DND-41 (cell line): ENCODE measurements around the gene TRDMT1.

Experiments used
- EZH2 ChIP-seq: IDR thresholded peaks from 3 replicates; pipeline ENCODE4 v1.6.1; 2012; ENCODE audit warnings: borderline replicate concordance, low read depth, mild to moderate bottlenecking, moderate library complexity, low read length, inconsistent platforms; ENCODE audit not compliant: severe bottlenecking
- TF ChIP-seq, protein P1 (sequence below): IDR thresholded peaks from 2 replicates; pipeline ENCODE4 v1.5.1; 2012; ENCODE audit warnings: borderline replicate concordance, low read length, moderate library complexity, mild to moderate bottlenecking; ENCODE audit not compliant: poor library complexity, severe bottlenecking; ENCODE audit errors: extremely low read depth

DNA sequence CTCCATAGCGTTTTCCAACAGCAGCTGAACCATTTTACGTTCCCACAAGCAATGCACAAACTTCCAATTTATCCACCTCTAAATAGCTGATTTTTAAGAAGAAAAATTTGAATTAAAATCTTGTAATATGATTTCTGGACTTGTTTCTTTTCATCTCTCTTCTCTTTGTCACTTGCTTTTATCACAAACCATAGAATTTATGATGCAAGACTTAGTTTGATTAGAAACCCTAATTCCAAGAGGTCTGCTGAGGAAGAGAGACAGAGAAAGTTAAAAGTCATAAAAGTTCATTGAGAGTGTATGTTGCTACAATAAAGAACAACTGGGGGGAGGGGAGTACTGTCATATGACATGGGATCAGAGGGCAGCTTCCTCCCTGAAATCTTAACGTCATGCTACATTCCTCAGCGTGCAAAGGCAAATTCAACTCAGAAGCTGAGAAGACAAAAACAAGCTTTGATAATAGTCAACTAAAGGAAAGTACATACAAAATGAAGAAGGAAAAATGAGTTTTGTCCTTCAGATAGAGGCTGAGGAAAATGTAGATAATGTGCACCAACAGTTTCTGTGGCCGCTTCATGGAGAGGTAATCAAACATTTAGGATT is 53.5 kb downstream of the TRDMT1 start:
- TF ChIP-seq, protein P1, sequence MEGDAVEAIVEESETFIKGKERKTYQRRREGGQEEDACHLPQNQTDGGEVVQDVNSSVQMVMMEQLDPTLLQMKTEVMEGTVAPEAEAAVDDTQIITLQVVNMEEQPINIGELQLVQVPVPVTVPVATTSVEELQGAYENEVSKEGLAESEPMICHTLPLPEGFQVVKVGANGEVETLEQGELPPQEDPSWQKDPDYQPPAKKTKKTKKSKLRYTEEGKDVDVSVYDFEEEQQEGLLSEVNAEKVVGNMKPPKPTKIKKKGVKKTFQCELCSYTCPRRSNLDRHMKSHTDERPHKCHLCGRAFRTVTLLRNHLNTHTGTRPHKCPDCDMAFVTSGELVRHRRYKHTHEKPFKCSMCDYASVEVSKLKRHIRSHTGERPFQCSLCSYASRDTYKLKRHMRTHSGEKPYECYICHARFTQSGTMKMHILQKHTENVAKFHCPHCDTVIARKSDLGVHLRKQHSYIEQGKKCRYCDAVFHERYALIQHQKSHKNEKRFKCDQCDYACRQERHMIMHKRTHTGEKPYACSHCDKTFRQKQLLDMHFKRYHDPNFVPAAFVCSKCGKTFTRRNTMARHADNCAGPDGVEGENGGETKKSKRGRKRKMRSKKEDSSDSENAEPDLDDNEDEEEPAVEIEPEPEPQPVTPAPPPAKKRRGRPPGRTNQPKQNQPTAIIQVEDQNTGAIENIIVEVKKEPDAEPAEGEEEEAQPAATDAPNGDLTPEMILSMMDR, result no peak
- TF ChIP-seq EZH2, result no peak
